GM10248 (cell line): Measurements from ENCODE around the gene UPF2.
A peak's percentile ranks its signal among the peaks of the same experiment; 100 is the strongest.
"Not testable (repeated sequence)": the region's sequence is repeated elsewhere in the genome, so short reads cannot be mapped to it uniquely, and the experiment has no call there.

Experiments used
- CTCF ChIA-PET: fragments of 300-600 bp; sonication (Branson Sonifier 250); formaldehyde crosslinking; extraction: SDS; loops from one replicate; lab custom pipeline; 2021; ENCODE audit warnings: antibody characterized with exemption; lab: Yijun Ruan, JAX
- POLR2A ChIA-PET: fragments of 350-650 bp; sonication (Branson Sonifier 250); formaldehyde crosslinking; extraction: SDS; loops from one replicate; lab custom pipeline; 2020; ENCODE audit warnings: antibody characterized with exemption; lab: Yijun Ruan, JAX
- DNase-seq: peaks from one replicate; pipeline ENCODE4 v3.0.0; 2012; ENCODE audit errors: extremely low spot score
- CTCF ChIP-seq: IDR thresholded peaks from 2 replicates; pipeline ENCODE4 v1.5.1; 2012; ENCODE audit warnings: mild to moderate bottlenecking, low read depth; ENCODE audit errors: extremely low read depth, missing control alignments, control extremely low read depth

The UPF2 gene

GRCh38 chr10:12077580-12078180 is 35.1 kb upstream of the UPF2 start:
- peak; percentile 37 for DNase-seq
- TF ChIP-seq CTCF, result no peak
- ChIA-PET POLR2A (no interaction called here), CTCF (interaction anchor here (1.7 kb wide), 1 partner anchor 10 kb away, joined by 7 read pairs; no protein-coding TSS in a partner anchor)

GRCh38 chr10:12073526-12073925 is 30.9 kb upstream of the UPF2 start:
- POLR2A ChIA-PET, result no interaction called here
- CTCF ChIA-PET, result interaction anchor here (0.7 to 1.4 kb wide), 5 partner anchors 10 to 52 kb away, joined by 3 to 5 read pairs (median 3); no protein-coding TSS in a partner anchor
- TF ChIP-seq CTCF, result no peak
- DNase-seq, result no peak

GRCh38 chr10:12071441-12071840 is 28.8 kb upstream of the UPF2 start:
- POLR2A ChIA-PET, CTCF ChIA-PET, DNase-seq: not testable (repeated sequence)

- ChIA-PET CTCF (interaction anchor here (1.0 to 2.5 kb wide), 3 partner anchors 10 to 35 kb away, joined by 3 to 9 read pairs (median 4); no protein-coding TSS in a partner anchor), POLR2A (interaction anchor here (0.6 kb wide), 2 partner anchors 12 to 25 kb away, joined by 3 to 4 read pairs; no protein-coding TSS in a partner anchor)
- peak; percentile 100 for DNase-seq
- no peak for TF ChIP-seq CTCF
Measured at GRCh38 chr10:12068449-12069269, 26.1 kb upstream of the UPF2 start, which contains the start of gene DHTKD1. TSS of gene DHTKD1 (plus strand) at chr10:12068954. CDS start at chr10:12069034, 80 bp downstream.

GRCh38 chr10:12067336-12067735 is 24.7 kb upstream of the UPF2 start:
- no peak for TF ChIP-seq CTCF
- DNase-seq, result no peak
- POLR2A ChIA-PET, result interaction anchor here (0.6 kb wide), 1 partner anchor 11 kb away, joined by 3 read pairs; no protein-coding TSS in a partner anchor
- CTCF ChIA-PET, result interaction anchor here (1.9 to 2.5 kb wide), 2 partner anchors 11 to 16 kb away, joined by 5 to 9 read pairs; no protein-coding TSS in a partner anchor

GRCh38 chr10:12063483-12063818 is 20.8 kb upstream of the UPF2 start:
- CTCF ChIA-PET, result interaction anchor here (1.3 to 2.1 kb wide), 2 partner anchors 12 to 20 kb away, joined by 3 to 7 read pairs; partner anchors contain the start of gene UPF2

More at GRCh38 chr10:12063483-12063818, 20.8 kb upstream of the UPF2 start:
- no peak for DNase-seq
- TF ChIP-seq CTCF, result no peak
- POLR2A ChIA-PET, result no interaction called here
